ENCODE results near the gene GLP1R.

The GLP1R gene

DNA sequence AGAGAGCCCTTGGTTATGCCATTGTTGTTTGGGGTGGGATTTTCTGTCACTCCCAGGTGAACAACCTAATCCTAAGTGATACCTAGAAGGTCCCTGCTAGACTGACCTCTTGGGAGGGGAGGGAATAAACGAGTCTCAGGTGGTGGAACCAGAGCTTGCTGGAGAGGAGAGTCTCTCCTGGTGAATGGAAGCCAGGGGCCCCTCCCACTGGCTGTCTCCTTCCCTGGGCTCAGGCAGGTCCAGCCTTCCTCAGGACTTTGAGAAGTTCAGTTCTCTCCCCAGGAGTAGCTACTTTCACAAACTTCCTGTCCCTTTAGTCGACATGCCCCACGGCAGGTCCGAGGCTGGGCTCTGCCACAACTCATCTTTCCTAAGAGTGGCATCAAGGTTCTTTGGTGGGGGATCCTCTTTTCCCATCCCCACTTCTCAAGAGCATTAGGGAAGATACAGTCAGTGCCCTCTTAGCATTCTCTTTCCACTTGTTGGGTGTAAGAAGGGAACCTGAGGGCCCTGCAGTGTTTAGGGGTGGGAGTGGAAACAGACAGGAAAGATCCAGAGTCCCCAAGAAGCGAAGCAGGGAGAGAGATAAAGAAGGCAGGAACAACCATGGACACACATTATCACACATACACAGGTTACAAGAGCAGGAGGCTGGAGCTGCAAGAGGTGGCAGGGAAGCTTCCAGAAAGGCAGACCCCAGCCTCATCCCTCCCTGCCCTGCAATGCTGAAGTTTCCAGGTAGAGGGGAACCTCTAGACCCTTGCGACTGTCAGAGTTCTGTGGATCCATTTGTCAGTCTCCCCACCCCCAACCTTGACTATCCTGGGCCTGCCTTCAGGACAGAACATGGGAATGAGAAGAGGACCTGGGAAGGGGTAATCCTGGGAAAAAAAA lies 900 bp upstream of the GLP1R start:
- DNase-seq, result no peak

DNA sequence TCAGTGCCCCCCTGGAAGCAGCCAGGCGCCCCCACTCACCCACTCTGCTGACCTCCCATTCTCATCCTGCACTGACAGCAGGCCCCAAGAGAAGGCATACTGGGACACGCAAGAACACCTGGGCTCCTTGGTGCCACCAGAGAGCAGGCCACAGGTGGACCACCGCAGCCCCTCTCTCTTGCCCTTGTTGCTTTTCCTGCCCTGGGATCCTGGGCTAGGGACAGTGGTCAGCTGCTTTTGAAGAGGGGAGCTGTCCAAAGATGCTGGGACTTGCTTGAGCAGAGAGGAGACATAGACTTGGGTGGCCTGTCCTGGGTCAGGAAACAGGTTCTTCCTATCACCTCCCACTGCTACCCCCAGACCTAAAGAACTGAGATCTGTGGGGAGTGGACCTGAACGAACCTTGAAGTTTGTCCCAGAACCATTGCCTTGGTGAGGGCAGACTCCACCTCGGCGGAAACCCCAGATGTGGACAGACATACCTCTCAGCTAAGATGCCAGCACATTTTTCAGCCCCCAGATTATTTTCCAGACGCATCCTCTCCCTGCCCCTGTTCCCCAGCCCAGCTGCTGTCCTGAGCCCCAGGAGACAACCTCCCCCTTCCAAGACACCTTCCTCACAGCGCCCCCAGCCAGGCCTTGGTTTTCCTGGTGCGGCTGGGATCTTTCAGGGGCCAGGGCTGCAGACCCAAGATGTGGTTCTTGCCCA lies 1.1 kb downstream of the GLP1R start:
- DNase-seq, result no peak

DNA sequence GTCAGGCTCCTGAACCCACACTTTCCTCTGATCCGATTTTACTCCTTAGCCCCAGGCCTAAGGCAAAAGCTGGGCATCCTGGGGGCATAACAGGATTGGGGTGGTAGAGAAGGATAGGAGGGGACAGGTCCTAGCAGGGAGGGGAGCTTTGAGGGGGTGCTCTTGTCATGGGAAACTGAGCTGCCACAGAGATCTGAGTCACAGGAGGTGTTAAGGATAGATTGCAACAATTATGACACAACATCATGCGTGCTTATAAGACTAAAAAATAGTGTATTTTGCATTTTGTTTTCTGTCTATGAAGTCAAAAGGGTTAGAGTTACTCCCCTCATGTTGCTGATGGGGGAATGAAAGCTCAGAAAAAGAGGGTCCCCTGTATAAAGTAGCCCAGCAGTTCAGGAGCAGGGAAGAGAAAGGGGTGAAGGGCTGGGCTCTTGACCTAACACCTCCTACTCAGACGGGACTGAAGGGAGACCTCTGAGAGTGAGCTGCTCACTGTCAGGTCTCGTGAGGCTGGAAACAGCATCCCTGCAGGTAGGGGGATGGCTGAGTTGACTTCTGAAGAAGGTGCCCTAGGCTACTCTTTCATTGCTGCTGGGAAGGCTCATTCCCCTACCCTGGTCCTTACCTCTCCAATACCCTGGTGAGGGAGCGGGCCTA lies 2.0 kb downstream of the GLP1R start:
- no peak for DNase-seq

DNA sequence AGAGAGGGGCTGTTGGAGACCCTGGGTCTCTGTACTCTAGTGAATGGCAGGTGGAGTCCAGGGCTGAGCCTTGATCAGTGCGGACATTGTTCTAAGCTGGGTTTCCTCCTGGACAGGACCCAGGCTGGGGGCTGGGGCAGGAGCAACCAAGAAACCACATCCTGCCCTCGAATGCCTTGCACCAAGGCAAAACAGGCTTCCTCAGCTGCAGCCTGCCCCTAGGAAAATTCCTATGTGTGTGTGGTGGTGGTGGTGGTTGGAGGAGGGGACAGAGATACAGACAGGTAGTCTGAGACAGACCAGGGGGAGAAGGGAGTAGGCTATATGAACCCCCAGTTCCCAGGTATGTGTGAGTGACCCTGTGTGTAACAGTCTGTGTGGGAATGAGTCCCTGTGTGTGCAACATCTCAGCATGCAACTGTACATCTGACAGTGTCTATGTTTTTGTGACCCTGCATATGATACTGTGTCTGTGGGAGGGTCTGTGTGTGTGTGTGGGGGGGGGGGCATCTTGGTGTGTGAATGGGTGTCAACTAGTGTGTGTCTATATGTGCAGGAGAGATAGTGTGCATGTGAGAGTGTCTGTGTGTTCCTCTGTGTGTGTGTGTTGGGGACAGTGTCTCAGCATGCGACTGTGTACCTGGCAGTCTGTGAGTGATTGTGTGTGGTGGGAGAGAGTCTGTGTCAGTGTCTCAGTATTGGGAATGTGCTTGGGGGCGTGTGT lies 3.0 kb downstream of the GLP1R start:
- no peak for DNase-seq

DNA sequence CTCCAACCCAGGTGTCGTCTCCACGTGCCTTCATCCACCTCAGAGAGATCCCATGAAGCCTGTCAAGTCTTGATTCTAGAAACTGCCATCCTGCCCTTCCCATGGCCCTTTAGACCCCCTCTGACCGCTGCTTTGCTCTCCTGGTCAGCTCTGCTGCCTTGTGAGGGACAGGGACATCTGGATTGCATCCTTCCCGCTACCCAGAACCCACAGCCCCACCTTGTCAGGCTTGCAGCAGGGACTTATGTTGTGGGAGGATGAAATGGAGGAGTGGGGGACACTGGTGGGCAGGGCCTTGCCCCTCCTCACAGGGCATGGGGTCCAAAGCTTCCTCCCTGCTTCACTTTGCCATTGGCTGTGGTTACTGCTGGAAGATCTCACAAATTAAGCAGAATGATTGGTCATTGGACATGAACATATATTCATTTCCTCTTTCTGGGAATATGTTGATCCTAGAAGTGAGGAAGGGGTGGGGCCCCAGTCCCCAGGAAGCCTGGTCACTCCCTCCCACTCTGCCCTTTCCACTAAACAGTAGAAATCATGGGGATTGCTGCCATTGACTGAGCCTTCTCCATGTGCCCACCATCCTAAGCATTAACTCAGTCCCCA lies 4.5 kb downstream of the GLP1R start:
- DNase-seq, result no peak

DNA sequence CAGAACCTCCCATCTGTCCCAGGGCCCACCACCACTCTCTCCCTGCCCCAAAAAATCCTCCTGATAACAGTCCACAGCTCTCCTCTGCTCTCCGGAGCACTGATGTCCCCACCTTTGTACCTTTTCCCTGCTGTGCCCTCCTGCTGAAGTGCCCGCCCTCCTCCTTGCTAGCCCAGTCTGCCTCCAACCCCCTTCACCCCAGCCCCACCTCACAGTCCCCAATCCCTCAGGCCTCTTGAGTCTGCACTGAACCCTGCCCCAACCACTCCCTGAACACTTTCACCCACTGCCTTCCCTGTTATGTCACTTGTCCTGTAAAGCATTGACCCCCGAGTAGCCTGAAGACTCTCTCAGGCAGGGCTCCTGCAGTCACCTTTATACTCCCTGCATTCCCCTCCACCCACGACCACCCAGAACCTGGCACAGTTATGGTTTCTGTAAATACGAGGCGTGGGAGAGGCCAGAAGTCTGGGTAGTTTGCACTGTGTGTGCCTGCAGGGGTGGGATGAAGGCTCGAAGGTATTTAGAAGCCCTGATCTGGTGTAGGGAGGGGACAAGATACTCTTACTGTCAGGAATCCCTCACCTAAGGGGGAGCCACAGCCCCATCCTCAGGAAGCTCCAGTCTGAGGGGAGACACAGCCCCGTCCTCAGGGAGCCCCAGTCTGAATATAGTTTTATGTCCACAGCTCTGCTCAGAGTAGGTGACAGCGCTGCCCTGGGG lies 5.4 kb downstream of the GLP1R start:
- no peak for DNase-seq

DNA sequence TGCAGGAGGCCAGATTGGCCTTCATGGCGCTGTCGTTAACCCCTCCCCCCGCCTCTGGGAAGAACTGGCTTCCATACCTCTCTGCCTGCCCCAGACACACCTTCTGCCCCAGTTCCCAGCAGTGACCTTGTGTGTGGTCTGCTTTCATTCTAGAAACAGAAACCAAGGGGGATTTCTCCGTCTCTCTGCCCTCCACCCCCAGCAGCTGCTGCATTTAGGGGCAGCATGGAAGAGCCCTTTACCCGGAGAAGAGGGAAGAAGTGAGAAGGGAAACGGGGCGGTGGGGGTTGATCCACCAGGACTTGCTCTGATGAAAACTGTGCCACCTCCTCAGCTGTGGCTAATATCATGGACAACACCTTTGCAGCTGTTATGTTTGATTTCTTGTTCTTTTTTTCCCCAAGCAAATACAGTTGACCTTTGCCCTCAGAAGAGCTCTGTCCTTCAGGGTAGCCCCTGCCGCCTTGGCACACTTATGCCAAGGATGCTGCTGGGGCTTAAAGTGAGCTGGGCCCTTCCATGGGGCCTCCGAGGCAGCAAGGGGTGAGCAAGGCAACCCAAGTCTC lies 6.1 kb downstream of the GLP1R start:
- DNase-seq, result no peak

DNA sequence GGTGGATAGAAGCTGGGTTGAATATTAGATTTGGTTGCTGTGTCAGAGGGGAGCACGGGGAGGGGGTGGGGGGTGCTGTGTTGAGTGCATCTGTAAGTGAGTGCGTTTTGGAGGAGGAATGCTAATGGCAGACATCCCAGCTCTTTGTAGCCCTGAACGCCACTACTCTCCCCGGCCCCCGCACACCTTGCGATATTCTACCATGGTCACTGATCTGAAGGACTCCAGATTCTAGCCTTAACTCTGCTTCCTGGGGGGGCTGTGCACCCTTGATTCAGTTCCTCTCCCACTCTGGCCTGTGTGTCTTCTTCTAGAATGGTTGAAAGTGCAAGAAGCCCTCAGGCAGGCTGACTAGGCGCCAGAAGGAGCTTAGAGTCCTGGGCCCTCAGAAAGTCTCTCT lies 7.1 kb downstream of the GLP1R start:
- no peak for DNase-seq

DNA sequence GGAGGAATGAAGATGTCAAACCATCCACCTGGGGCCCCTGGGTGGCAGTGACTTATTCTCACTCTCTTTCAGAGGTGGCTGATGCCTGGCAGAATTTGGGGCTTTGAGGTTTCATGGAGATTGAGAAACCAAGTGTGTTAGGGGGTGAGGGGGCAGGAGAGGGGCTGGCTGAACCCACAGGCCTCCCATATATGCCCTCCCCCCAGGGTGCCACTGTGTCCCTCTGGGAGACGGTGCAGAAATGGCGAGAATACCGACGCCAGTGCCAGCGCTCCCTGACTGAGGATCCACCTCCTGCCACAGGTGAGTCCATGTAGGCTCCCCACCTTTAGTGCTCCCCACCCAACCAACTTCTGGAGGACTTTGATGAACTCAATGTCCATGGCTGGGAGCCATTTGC lies 7.6 kb downstream of the GLP1R start:
- DNase-seq, result no peak

DNA sequence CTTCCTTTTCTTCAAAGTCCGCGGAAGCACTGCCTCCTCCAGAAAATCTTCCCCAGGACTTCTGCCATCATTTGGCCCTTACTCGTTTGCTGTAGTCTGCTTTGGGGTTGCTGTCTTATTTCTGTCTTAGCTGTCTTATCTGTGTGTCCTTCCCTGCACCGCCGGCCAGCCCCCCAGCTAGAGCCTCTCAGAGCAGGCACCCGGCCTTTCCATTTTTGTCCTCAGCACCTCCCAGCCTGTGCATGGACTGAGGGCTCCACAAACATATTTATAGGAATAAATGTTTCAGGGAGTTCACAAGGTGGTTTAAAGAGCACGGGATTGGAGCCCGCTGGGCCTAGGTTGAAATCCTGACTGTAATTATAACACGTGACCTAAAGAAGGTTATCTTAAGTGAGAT lies 8.1 kb downstream of the GLP1R start:
- no peak for DNase-seq

DNA sequence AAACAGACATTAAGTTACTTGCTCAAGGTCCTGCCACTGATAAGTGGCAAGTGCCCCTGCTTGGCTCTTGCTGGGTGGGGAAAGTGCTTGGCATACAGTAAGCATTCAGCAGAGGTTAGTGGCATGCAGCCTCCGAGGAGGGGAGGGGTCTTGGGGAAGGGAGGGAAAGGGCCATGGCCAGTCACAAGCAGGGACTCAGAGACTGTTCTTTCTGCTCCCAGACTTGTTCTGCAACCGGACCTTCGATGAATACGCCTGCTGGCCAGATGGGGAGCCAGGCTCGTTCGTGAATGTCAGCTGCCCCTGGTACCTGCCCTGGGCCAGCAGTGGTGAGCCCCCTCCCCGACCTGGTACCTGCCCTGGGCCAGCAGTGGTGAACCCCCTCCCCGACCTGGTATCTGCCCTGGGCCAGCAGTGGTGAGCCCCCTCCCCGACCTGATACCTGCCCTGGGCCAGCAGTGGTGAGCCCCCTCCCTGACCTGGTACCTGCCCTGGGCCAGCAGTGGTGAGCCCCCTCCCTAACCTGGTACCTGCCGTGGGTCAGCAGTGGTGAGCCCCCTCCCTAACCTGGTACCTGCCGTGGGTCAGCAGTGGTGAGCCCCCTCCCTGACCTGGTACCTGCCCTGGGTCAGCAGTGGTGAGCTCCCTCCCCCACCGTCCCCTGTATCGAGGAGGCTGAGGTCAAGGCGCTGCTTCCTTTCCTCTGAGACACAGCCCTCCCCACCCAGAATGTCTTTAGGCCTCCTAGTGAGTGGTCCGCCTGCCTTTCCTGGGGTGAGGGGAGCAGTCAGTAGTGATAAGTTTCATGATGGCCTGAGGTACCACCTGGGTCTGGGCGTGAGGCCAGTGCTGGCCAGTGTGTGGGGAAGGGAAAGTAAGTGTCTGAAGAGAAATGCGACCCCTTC lies 8.9 kb downstream of the GLP1R start:
- DNase-seq, result no peak

DNA sequence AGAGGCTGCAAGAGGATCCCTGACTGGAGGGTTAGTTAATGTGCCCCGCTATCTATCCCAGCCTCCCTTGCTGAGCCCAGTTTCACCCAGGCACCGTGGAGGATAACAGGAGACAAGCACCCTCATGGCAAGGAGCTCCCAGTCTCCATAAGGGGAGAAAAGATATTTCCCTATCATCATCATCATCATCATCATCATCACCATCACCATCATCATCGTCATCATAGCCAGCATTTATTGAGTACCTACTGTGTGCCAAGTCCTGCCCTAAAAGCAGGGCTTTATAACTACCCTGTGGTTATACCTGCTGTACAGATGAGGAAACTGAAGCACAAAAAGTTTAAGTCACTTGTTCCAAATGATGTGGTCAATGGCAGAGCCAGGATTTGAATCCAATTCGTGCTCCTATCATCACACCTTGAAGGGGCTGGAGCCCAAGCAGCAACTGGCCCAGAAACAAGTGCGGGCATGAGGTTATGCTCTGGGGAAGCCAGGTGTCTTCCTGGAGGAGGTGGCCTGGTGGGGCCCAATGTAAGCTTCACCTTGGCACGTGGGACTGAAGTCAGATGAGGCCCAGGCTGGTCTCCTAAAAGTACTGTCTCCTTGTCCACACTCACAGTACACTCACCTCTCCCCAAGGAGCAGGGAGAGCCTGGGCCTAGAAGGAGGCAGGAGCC lies 10.0 kb downstream of the GLP1R start:
- DNase-seq, result no peak

DNA sequence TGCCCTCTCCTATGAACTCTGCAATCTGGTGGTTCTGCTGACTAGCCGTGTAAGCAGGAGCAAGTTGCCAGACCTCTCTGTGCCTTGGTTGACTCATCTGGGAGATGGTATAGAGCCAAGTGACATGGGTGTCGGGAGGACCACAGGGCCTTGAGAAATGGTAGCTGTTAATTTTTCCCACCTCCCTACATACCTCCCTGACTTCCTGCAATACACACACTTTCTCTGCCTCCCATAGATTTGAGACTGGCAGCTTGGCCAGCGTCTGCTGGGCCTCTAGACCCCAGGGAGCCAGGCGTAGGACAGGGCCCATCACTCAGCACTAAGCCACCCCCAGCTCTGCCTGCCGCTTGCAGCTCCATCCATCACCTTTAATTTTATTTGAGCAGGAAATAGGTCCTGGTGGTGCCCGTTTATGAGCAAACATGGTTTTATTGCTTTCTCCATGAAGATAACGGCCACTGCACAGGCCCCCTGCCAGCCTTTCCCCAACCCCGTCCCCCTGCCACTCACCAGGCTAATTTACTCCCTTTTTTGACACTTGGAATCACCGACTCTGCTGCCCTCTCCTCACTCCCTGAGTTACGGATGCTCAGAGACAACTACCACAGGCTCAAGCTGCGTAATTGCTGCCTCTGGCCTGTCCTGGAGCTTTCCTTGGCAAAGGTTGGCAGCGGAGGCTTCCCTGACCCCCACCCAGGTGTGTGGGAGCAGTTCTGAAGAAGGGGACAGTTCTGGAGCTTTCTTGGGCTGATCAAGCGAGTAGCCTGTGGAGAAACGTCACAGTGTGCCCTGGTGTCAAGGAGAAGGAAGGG lies 11.1 kb downstream of the GLP1R start:
- DNase-seq, result no peak

DNA sequence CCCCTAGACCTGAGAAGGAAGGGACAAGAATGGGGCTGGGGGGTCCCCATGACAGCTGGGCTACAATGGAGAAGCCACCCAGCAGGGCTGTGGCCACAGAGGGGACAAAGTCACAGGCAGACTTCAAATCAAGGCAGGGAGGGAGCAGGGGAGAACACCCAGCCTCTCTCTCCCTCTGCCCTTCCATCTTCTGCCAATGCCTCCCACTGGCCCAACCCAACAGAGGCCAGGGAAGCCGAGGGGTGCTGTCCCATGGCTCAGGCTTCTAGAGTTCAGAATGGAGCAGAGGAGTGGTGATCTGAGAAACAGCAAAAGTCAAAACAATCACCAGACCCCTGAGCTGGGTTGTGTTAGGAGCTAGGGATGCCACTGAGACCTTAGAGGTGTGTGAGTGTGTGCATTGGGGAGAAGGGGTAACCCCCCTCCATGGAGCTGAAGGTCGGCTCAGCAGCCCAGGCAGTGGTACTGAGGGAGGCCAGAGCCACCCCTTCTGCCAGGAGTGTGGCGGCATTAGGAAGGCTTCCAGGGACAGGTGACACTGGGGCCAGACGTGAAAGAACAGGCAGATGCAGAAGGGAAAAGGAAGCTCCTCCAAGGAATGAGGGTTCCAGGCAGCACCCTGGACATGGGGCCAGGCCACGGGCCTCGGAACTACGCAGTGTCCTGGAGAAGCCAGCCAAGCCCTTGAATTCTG lies 12.0 kb downstream of the GLP1R start:
- DNase-seq, result no peak

DNA sequence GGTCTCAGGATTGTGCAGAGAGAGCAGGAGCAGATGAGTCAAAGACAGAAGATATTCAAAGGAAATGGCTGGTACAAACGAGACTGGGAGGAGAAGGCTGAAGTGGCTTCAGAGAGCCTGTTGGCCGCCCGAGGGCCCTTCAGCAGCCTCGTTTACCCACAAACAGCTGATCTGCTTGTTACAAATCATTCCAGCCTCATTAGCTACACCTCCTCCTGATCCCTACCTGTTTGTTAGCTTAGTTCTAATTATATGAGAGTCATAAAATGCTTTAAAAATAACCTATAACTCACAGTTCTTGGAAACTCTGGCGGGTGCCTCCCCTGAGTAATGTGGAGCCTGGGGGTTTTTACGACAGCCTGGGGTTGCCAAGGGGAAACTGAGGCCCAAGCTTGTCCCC lies 12.6 kb downstream of the GLP1R start:
- DNase-seq, result no peak

DNA sequence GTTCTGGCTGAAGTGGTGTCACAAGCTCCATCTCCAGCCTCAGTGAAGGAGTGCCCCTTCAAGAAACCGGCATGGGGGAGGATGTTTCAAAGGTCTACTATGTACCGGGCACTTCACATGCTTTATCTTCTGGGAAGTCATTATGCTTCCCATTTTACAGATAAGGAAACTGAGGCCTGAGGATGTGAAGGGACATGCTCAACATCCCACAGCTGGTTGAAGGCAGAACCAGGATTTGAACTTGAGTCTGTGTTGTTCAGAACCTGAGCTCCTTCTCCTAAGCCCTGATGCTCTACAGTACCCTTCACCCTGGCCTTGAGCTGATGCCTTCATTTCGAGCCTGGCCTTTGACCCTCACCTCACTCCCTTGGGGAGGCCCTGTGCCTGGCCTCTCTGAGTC lies 13.0 kb downstream of the GLP1R start:
- no peak for DNase-seq

DNA sequence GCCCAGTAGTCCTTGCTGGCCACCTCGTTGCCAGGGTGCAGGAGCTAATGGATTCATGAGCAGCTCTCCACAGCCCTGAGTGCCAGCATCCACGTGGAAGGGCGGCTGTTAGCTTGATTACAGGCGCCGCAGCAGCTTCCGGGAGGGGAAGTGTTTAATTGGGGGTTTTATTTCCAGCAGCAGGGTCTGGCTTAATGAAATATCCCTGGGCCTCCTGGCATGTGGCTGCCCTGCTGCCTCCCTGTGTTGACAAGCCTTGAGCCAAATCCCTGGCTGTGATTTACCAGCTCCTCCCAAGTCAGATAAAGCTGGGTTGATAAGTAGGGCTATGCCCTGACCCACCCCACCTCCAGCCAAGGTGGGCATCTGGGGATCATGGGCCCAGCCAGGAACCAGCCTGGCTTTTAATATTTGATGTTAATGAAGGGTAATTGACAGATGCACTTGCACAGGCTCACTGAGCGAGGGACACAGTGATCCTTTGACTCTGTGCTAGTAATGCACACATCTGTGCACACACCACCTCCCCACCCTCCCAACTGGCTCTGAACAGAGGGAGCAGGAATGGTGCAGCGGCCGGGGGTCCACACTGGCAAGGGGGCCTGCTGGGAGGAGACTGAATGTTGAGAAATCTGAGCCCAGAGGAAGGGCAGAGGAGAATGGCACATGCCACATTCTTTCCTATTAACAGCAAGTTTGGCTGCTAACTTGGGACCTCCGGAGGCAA lies 13.6 kb downstream of the GLP1R start:
- DNase-seq, result no peak

DNA sequence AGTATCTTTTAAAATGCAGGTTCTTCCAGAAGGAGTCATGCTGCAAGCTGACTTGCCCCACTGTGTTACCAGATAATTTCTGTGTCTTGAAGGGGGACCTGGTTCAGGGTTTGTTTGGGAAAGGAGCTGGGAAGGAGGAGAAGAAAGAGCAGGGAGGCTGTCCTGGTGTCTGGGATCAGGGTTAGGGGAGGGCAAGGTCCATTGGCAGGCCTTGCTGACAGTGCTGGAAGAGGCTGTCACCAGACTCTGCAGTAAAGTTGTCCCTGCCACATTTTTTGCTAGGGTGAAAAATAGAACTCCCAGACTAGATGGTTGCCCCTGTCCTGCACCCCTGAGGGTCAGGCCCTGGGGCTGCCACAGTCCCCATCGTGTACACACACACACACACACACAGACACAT lies 14.9 kb downstream of the GLP1R start:
- DNase-seq, result no peak

Measured in midbrain (tissue), 1 donor.